RWPE2 (cell line): ENCODE data around the gene ARNT2.

Source experiments
- ATAC-seq: fragments of 200-7000 bp; cut with Tn5 transposase; 3 replicates; pipeline ENCODE4 v1.9.1; 2021; ENCODE audit warnings: low read depth
- DNase-seq: peaks from one replicate; pipeline ENCODE4 v3.0.0-alpha.2; 2020; ENCODE audit warnings: low spot score
- H3K27ac ChIP-seq: fragments of 450-650 bp; 2 replicates; pipeline ENCODE4 v1.5.1; 2017; ENCODE audit warnings: mild to moderate bottlenecking; ENCODE audit not compliant: poor library complexity, severe bottlenecking
- H3K27me3 ChIP-seq: fragments of 250-450 bp; sonication (Bioruptor Pico); 2 replicates; pipeline ENCODE4 v1.5.1; 2021; ENCODE audit warnings: mild to moderate bottlenecking, moderate library complexity; ENCODE audit not compliant: insufficient read depth, poor library complexity, severe bottlenecking
- H3K36me3 ChIP-seq: fragments of 250-450 bp; sonication (Bioruptor Pico); 2 replicates; pipeline ENCODE4 v1.5.1; 2020; ENCODE audit warnings: low read depth, mild to moderate bottlenecking, moderate library complexity
- H3K4me1 ChIP-seq: fragments of 250-450 bp; sonication (Bioruptor Pico); 2 replicates; pipeline ENCODE4 v1.5.1; 2021; ENCODE audit warnings: mild to moderate bottlenecking, moderate library complexity; ENCODE audit not compliant: insufficient read depth, poor library complexity, severe bottlenecking
- H3K4me3 ChIP-seq: fragments of 250-450 bp; sonication (Bioruptor Pico); 2 replicates; pipeline ENCODE4 v1.5.1; 2021; ENCODE audit warnings: mild to moderate bottlenecking, moderate library complexity; ENCODE audit not compliant: severe bottlenecking
- H3K9me3 ChIP-seq: fragments of 250-450 bp; sonication (Bioruptor Pico); 2 replicates; pipeline ENCODE4 v1.5.1; 2021; ENCODE audit warnings: mild to moderate bottlenecking, moderate library complexity; ENCODE audit not compliant: severe bottlenecking
- CTCF ChIP-seq: fragments of 450-650 bp; IDR thresholded peaks from one replicate; pipeline ENCODE4 v1.5.1; 2017; ENCODE audit warnings: mild to moderate bottlenecking, moderate library complexity; ENCODE audit not compliant: poor library complexity, severe bottlenecking

ARNT2 gene

GRCh38 chr15:80455668-80456442 is 51.7 kb downstream of the ARNT2 start:
- ATAC-seq (peak; percentile 89), DNase-seq (no peak)
- no peak overlapping the region for H3K4me3 ChIP-seq
- peaks cover 9% of the 10 kb centered on the region for H3K4me1 ChIP-seq
- H3K27ac ChIP-seq: no peak overlapping the region
- no peaks in the 10 kb centered on the region for H3K27me3 ChIP-seq
- no peaks in the 10 kb centered on the region for H3K36me3 ChIP-seq
- TF ChIP-seq CTCF: peak; percentile 100
- no peaks in the 10 kb centered on the region for H3K9me3 ChIP-seq

- peaks cover 9% of the 10 kb centered on the region for H3K4me1 ChIP-seq
- H3K36me3 ChIP-seq: no peaks in the 10 kb centered on the region
- DNase-seq: no peak
- H3K27me3 ChIP-seq: no peaks in the 10 kb centered on the region
- no peak for TF ChIP-seq CTCF
- H3K9me3 ChIP-seq: no peaks in the 10 kb centered on the region
- no peak overlapping the region for H3K27ac ChIP-seq
- H3K4me3 ChIP-seq: no peak overlapping the region
- ATAC-seq: no peak
Observed at GRCh38 chr15:80456517-80457492, 52.6 kb downstream of the ARNT2 start.

GRCh38 chr15:80457896-80458295 is 53.7 kb downstream of the ARNT2 start:
- TF ChIP-seq CTCF: no peak
- Histone ChIP-seq H3K36me3 (no peaks in the 10 kb centered on the region), H3K4me1 (peaks cover 9% of the 10 kb centered on the region), H3K27me3 (no peaks in the 10 kb centered on the region), H3K9me3 (no peaks in the 10 kb centered on the region), H3K27ac (no peak overlapping the region), H3K4me3 (no peak overlapping the region)
- DNase-seq (no peak), ATAC-seq (no peak)

DNA sequence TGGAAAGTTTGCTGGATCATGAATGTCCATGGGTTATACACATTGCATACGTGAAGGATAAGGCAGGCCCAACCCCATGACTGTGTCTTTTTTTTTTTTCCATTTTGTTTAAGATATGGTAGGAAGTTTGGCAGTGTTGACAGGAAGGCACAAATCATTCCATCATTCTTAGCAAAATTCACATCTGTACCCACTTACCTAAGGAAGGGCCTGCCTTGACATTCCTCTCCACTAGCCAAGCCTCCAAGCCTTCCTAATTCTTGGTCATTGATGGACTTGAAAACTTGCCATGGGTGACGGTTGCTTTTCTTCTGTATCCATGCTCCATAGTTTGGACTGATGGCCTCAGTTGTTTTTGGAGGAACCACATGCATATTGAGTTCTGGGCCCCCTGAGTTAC is 54.4 kb downstream of the ARNT2 start:
- Histone ChIP-seq H3K4me1 (peaks cover 9% of the 10 kb centered on the region), H3K36me3 (no peaks in the 10 kb centered on the region), H3K9me3 (no peaks in the 10 kb centered on the region), H3K27me3 (no peaks in the 10 kb centered on the region), H3K27ac (no peak overlapping the region), H3K4me3 (no peak overlapping the region)
- TF ChIP-seq CTCF: no peak
- ATAC-seq (no peak), DNase-seq (no peak)
